Neural progenitor cell (in vitro differentiated cells): ENCODE data around the gene SHROOM4. TPM values are rescaled to one million over a fixed set of nuclear protein-coding genes. Genes with fewer than 3 reads are reported as not detected.

Experiments used
- DNase-seq: peaks from one replicate; pipeline ENCODE4 v3.0.0-alpha.2; 2016; ENCODE audit warnings: low spot score
- H2AFZ ChIP-seq: fragments of 200-600 bp; sonication (generic); replicated peaks from 2 replicates; pipeline ENCODE4 v1.6.1; 2016; ENCODE audit warnings: antibody characterized with exemption
- H3F3A ChIP-seq: fragments of 200-600 bp; sonication (generic); 2 replicates; pipeline ENCODE4 v1.6.1; 2016; ENCODE audit warnings: antibody characterized with exemption, low read depth
- H3K27ac ChIP-seq: fragments of 200-600 bp; sonication (generic); 2 replicates; pipeline ENCODE4 v1.5.1; 2016; ENCODE audit warnings: mild to moderate bottlenecking
- H3K27me3 ChIP-seq: fragments of 200-600 bp; sonication (generic); 2 replicates; pipeline ENCODE4 v1.6.1; 2016; ENCODE audit warnings: mild to moderate bottlenecking, moderate library complexity
- H3K36me3 ChIP-seq: fragments of 200-600 bp; sonication (generic); 2 replicates; pipeline ENCODE4 v1.5.1; 2016
- H3K4me1 ChIP-seq: fragments of 200-600 bp; sonication (generic); 2 replicates; pipeline ENCODE4 v1.6.1; 2016; ENCODE audit warnings: mixed run types
- H3K4me2 ChIP-seq: fragments of 200-600 bp; sonication (generic); 2 replicates; pipeline ENCODE4 v1.6.1; 2016
- H3K4me3 ChIP-seq: fragments of 200-600 bp; sonication (generic); 2 replicates; pipeline ENCODE4 v1.5.1; 2016
- H3K79me2 ChIP-seq: fragments of 200-600 bp; sonication (generic); 2 replicates; pipeline ENCODE4 v1.6.1; 2016; ENCODE audit warnings: low read depth
- H3K9ac ChIP-seq: fragments of 200-600 bp; sonication (generic); 2 replicates; pipeline ENCODE4 v1.6.1; 2016
- H3K9me3 ChIP-seq: fragments of 200-600 bp; sonication (generic); 2 replicates; pipeline ENCODE4 v1.5.1; 2016; ENCODE audit warnings: low read depth
- H4K20me1 ChIP-seq: fragments of 200-600 bp; sonication (generic); 2 replicates; pipeline ENCODE4 v1.6.1; 2016; ENCODE audit warnings: low read depth
- H3K27ac Mint-ChIP-seq: 3 replicates; pipeline ENCODE4 v1.8.0; 2021; ENCODE audit warnings: mixed read lengths
- H3K27me3 Mint-ChIP-seq: 2 replicates; pipeline ENCODE4 v1.8.0; 2022; ENCODE audit warnings: low read depth, mild to moderate bottlenecking, inconsistent platforms, moderate library complexity, mixed read lengths; ENCODE audit not compliant: insufficient read depth
- H3K36me3 Mint-ChIP-seq: 3 replicates; pipeline ENCODE4 v1.8.0; 2021; ENCODE audit warnings: mixed read lengths
- H3K4me1 Mint-ChIP-seq: 3 replicates; pipeline ENCODE4 v1.8.0; 2021; ENCODE audit warnings: mixed read lengths
- H3K4me3 Mint-ChIP-seq: 3 replicates; pipeline ENCODE4 v1.8.0; 2021; ENCODE audit warnings: mild to moderate bottlenecking, moderate library complexity, mixed read lengths
- H3K9me3 Mint-ChIP-seq: 3 replicates; pipeline ENCODE4 v1.8.0; 2020; ENCODE audit warnings: mixed read lengths
- EZH2 ChIP-seq: fragments of 200-600 bp; sonication (generic); IDR thresholded peaks from 2 replicates; pipeline ENCODE4 v1.6.1; 2017; ENCODE audit warnings: antibody characterized with exemption, mild to moderate bottlenecking, moderate library complexity
- EZH2phosphoT487 ChIP-seq: fragments of 200-600 bp; sonication (generic); IDR thresholded peaks from 2 replicates; pipeline ENCODE4 v1.6.1; 2017; ENCODE audit warnings: antibody characterized with exemption
- total RNA-seq: library from RNA; depleted of rRNA; stranded (reverse); fragments of >200 nt; gene quantifications from 2 replicates; pipeline ENCODE4 v1.2.3, GENCODE V29; 2015; ENCODE audit warnings: low replicate concordance
- TF ChIP-seq, protein P1 (sequence below): fragments of 200-600 bp; sonication (generic); IDR thresholded peaks from 2 replicates; pipeline ENCODE4 v1.5.1; 2017; ENCODE audit warnings: antibody characterized with exemption, mild to moderate bottlenecking

The SHROOM4 gene
- total RNA-seq, 1 donor from 2014 or later: 3.0 TPM

DNA sequence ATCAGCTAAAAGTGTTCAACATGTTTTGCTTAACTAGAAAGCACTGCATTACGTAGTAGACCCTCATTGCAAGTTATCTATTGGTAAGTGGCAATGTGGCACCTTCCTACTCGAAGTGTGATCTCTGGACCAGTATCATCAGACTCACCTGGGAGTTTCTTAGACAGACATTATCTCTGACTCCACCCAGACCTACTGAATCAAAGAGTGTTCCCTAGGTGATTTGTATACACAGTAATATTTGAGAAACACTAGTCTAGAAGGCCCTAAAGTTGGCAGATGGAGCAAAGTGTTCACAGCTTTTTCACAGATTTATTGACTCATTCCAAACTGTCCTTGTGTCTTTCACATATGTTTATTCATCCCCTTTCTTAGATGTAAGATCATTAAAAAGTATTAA lies 35.7 kb downstream of the SHROOM4 start:
- Histone ChIP-seq H2AFZ (no peak overlapping the region), H3K4me2 (no peak overlapping the region), H3K9me3 (no peaks in the 10 kb centered on the region), H3K4me3 (no peak overlapping the region), H3K27me3 (no peaks in the 10 kb centered on the region), H3K4me1 (no peaks in the 10 kb centered on the region), H3F3A (no peaks in the 10 kb centered on the region), H3K9ac (no peak overlapping the region), H3K27ac (no peak overlapping the region), H3K79me2 (no peaks in the 10 kb centered on the region), H4K20me1 (no peaks in the 10 kb centered on the region), H3K36me3 (no peaks in the 10 kb centered on the region)
- Mint-ChIP-seq H3K4me3 (no peak overlapping the region), H3K36me3 (no peaks in the 10 kb centered on the region), H3K27me3 (no peaks in the 10 kb centered on the region), H3K4me1 (no peaks in the 10 kb centered on the region), H3K27ac (no peak overlapping the region), H3K9me3 (no peaks in the 10 kb centered on the region)
- DNase-seq: no peak
- TF ChIP-seq, protein P1, sequence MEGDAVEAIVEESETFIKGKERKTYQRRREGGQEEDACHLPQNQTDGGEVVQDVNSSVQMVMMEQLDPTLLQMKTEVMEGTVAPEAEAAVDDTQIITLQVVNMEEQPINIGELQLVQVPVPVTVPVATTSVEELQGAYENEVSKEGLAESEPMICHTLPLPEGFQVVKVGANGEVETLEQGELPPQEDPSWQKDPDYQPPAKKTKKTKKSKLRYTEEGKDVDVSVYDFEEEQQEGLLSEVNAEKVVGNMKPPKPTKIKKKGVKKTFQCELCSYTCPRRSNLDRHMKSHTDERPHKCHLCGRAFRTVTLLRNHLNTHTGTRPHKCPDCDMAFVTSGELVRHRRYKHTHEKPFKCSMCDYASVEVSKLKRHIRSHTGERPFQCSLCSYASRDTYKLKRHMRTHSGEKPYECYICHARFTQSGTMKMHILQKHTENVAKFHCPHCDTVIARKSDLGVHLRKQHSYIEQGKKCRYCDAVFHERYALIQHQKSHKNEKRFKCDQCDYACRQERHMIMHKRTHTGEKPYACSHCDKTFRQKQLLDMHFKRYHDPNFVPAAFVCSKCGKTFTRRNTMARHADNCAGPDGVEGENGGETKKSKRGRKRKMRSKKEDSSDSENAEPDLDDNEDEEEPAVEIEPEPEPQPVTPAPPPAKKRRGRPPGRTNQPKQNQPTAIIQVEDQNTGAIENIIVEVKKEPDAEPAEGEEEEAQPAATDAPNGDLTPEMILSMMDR: no peak
- TF ChIP-seq EZH2phosphoT487: no peak
- no peak for TF ChIP-seq EZH2

DNA sequence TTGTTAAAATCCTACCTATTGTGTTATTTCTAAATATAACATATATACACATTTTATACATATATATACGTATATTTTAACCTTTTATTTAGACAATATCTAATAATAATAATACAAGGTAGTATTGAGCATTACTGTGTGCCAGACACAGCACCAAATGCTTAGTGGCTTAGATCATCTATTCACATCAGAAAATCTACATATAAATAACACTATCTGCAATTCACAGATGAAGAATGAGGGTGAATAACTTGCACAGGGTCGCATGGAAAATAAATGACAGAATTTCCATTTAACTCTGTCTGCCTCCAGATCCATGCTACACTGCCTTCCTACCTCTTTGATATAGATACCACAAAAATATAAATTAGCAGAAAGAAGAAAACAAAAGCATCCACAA lies 37.7 kb downstream of the SHROOM4 start:
- H4K20me1 ChIP-seq: no peaks in the 10 kb centered on the region
- H3K9me3 ChIP-seq: no peaks in the 10 kb centered on the region
- H3K27ac ChIP-seq: no peak overlapping the region
- no peaks in the 10 kb centered on the region for H3K27me3 ChIP-seq
- no peak overlapping the region for H3K4me3 ChIP-seq
- DNase-seq: no peak
- no peak overlapping the region for H3K9ac ChIP-seq
- H2AFZ ChIP-seq: no peak overlapping the region
- Mint-ChIP-seq H3K27me3 (no peaks in the 10 kb centered on the region), H3K27ac (no peak overlapping the region), H3K4me1 (no peaks in the 10 kb centered on the region), H3K9me3 (no peaks in the 10 kb centered on the region), H3K4me3 (no peak overlapping the region), H3K36me3 (no peaks in the 10 kb centered on the region)
- TF ChIP-seq, protein P1: no peak
- TF ChIP-seq EZH2: no peak
- H3K4me2 ChIP-seq: no peak overlapping the region
- no peaks in the 10 kb centered on the region for H3K79me2 ChIP-seq
- H3F3A ChIP-seq: no peaks in the 10 kb centered on the region
- no peaks in the 10 kb centered on the region for H3K4me1 ChIP-seq
- H3K36me3 ChIP-seq: no peaks in the 10 kb centered on the region

DNA sequence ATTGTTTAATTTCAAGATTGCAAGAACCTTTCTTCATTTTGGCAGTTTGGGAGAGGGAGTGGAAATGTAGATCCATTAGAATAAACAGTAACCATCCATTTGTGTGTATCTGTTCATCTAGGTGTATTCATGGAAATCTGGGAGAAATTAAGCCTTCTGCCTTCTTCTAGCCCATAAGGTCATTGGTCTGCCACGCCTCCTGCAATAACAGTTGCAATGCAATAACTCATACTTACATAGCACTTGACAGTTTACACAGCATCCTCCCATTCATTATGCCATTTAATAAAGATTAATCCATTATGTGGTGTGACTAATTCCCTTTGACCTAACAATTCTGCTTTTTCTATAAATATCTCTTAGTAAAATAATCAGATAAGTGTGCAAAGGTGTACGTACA lies 42.6 kb downstream of the SHROOM4 start:
- no peaks in the 10 kb centered on the region for H3K79me2 ChIP-seq
- H4K20me1 ChIP-seq: no peaks in the 10 kb centered on the region
- no peak overlapping the region for H2AFZ ChIP-seq
- H3K9ac ChIP-seq: no peak overlapping the region
- Mint-ChIP-seq H3K4me3 (no peak overlapping the region), H3K27me3 (peaks cover 2% of the 10 kb centered on the region), H3K9me3 (no peaks in the 10 kb centered on the region), H3K36me3 (no peaks in the 10 kb centered on the region), H3K4me1 (no peaks in the 10 kb centered on the region), H3K27ac (no peak overlapping the region)
- no peaks in the 10 kb centered on the region for H3F3A ChIP-seq
- no peak overlapping the region for H3K4me2 ChIP-seq
- H3K4me3 ChIP-seq: no peak overlapping the region
- DNase-seq: no peak
- no peak overlapping the region for H3K27ac ChIP-seq
- TF ChIP-seq EZH2phosphoT487: no peak
- TF ChIP-seq EZH2: no peak
- TF ChIP-seq, protein P1: no peak
- no peaks in the 10 kb centered on the region for H3K9me3 ChIP-seq
- H3K36me3 ChIP-seq: no peaks in the 10 kb centered on the region
- no peaks in the 10 kb centered on the region for H3K4me1 ChIP-seq
- no peaks in the 10 kb centered on the region for H3K27me3 ChIP-seq

DNA sequence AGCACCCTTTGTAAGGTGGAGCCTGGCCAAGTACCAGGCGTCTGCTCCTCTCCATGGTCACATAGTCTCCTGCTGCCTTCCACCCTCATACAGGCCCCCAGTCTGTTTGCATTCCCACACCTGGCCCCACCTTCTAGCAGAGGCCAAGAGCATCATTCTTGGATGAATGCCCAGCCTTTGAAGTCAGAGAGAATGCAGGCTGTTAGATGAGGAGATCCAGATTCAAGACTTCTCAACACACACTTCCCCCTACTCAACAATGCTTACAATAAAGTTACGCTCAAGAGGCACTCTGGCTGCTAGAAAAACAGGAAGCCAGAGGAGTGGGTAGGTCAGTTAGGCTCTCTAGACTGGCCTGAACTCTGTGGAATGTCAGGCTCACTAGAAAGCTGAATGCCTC lies 43.3 kb downstream of the SHROOM4 start:
- H3K4me3 Mint-ChIP-seq: no peak overlapping the region
- no peaks in the 10 kb centered on the region for H3K9me3 Mint-ChIP-seq
- no peak for DNase-seq
- Histone ChIP-seq H2AFZ (no peak overlapping the region), H3K4me1 (no peaks in the 10 kb centered on the region), H3K27me3 (no peaks in the 10 kb centered on the region), H3K9me3 (no peaks in the 10 kb centered on the region), H3F3A (no peaks in the 10 kb centered on the region), H3K4me2 (no peak overlapping the region), H3K36me3 (no peaks in the 10 kb centered on the region), H3K4me3 (no peak overlapping the region), H4K20me1 (no peaks in the 10 kb centered on the region), H3K79me2 (no peaks in the 10 kb centered on the region), H3K27ac (no peak overlapping the region), H3K9ac (no peak overlapping the region)
- no peaks in the 10 kb centered on the region for H3K36me3 Mint-ChIP-seq
- no peaks in the 10 kb centered on the region for H3K4me1 Mint-ChIP-seq
- TF ChIP-seq EZH2 (no peak), EZH2phosphoT487 (no peak)
- TF ChIP-seq, protein P1: no peak
- no peak overlapping the region for H3K27ac Mint-ChIP-seq
- H3K27me3 Mint-ChIP-seq: peaks cover 2% of the 10 kb centered on the region
